Duodenal mucosa (tissue), 2 donors: ENCODE results near the gene PKP3.
"Not testable (repeated sequence)": the region's sequence is repeated elsewhere in the genome, so short reads cannot be mapped to it uniquely, and the experiment has no call there.

Experiments
- H3K27ac ChIP-seq: one replicate; pipeline ENCODE4 v1.7.0; 2013; ENCODE audit warnings: low read depth, low read length
- H3K27me3 ChIP-seq, 2 donors: one replicate each; pipeline ENCODE4 v1.7.0; 2013; ENCODE audit warnings: low read length in 2 of 2, control low read depth in 1 of 2; ENCODE audit not compliant: insufficient read depth in 2 of 2, control insufficient read depth in 1 of 2
- H3K36me3 ChIP-seq, 2 donors: one replicate each; pipeline ENCODE4 v1.7.0; 2013; ENCODE audit warnings: low read length in 2 of 2, control low read depth in 1 of 2; ENCODE audit not compliant: insufficient read depth in 2 of 2, control insufficient read depth in 1 of 2
- H3K4me1 ChIP-seq, 2 donors: one replicate each; pipeline ENCODE4 v1.7.0; 2013; ENCODE audit warnings: low read length in 2 of 2, control low read depth in 1 of 2; ENCODE audit not compliant: insufficient read depth in 2 of 2, control insufficient read depth in 1 of 2
- H3K4me3 ChIP-seq, 2 donors: one replicate each; pipeline ENCODE4 v1.7.0; 2013; ENCODE audit warnings: low read length in 2 of 2, low read depth in 1 of 2
- H3K9ac ChIP-seq, 2 donors: one replicate each; pipeline ENCODE4 v1.7.0; 2013; ENCODE audit warnings: low read length in 2 of 2, low read depth in 1 of 2
- H3K9me3 ChIP-seq, 2 donors: one replicate each; pipeline ENCODE4 v1.7.0; 2013; ENCODE audit warnings: low read length in 2 of 2, control low read depth in 1 of 2; ENCODE audit not compliant: control insufficient read depth in 1 of 2

PKP3 gene

GRCh38 chr11:394034-394857, at the start of gene PKP3:
Gene PKP3, plus strand, starts transcription at chr11:394209. Its CDS starts 84 bp downstream, at chr11:394293.
- Histone ChIP-seq H3K4me1 (peaks cover 5 to 10% of the 10 kb centered on the region in 2 donors), H3K36me3 (peaks cover 0 to 20% of the 10 kb centered on the region in 2 donors), H3K9ac (peak within 1 kb of the TSS; percentile 86 to 95), H3K4me3 (peak within 1 kb of the TSS; percentile 71 to 78), H3K27ac (peak within 1 kb of the TSS; percentile 75), H3K27me3 (no peaks in the 10 kb centered on the region), H3K9me3 (no peaks in the 10 kb centered on the region)

GRCh38 chr11:344836-345578, 49.0 kb upstream of the PKP3 start:
- no peak overlapping the region for H3K4me3 ChIP-seq
- H3K9me3 ChIP-seq: no peaks in the 10 kb centered on the region
- H3K9ac ChIP-seq: no peak overlapping the region
- H3K27me3 ChIP-seq: peaks cover 0 to 2% of the 10 kb centered on the region in 2 donors
- no peaks in the 10 kb centered on the region for H3K4me1 ChIP-seq
- H3K36me3 ChIP-seq: no peaks in the 10 kb centered on the region
- H3K27ac ChIP-seq: no peak overlapping the region

DNA sequence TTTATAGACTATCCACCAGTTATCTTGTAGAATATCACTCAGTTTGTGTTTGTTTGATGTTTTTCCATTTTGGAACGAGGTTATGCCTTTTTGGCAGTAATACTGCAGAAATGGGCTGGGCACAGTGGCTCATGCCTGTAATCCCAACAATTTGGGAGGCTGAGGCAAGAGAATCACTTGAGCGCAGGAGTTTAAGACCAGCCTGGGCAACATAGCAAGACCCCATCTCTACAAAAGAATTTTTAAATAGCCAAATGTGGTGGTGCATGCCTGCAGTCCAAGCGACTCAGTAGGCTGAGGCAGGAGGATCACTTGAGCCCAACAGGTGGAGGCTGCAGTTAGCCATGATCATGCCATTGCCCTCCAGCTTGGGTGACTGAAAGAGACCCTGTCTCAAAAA, 47.5 kb upstream of the PKP3 start:
- Histone ChIP-seq H3K9me3 (no peaks in the 10 kb centered on the region), H3K27me3 (peaks cover 0 to 2% of the 10 kb centered on the region in 2 donors), H3K36me3 (no peaks in the 10 kb centered on the region), H3K27ac (no peak overlapping the region), H3K4me3 (no peak overlapping the region), H3K9ac (no peak overlapping the region), H3K4me1 (peaks cover 7 to 8% of the 10 kb centered on the region in 2 donors)

GRCh38 chr11:349270-349954, 44.6 kb upstream of the PKP3 start:
- H3K9ac ChIP-seq, H3K4me3 ChIP-seq, H3K9me3 ChIP-seq, H3K36me3 ChIP-seq, H3K27ac ChIP-seq, H3K27me3 ChIP-seq: not testable (repeated sequence)
- H3K4me1 ChIP-seq: peaks cover 13 to 25% of the 10 kb centered on the region in 2 donors

- H3K27me3 ChIP-seq, H3K36me3 ChIP-seq, H3K9me3 ChIP-seq, H3K9ac ChIP-seq, H3K27ac ChIP-seq, H3K4me3 ChIP-seq: not testable (repeated sequence)
- H3K4me1 ChIP-seq: peaks cover 16 to 26% of the 10 kb centered on the region in 2 donors
These were observed 43.8 kb upstream of the PKP3 start for GRCh38 chr11:350033-350722.

DNA sequence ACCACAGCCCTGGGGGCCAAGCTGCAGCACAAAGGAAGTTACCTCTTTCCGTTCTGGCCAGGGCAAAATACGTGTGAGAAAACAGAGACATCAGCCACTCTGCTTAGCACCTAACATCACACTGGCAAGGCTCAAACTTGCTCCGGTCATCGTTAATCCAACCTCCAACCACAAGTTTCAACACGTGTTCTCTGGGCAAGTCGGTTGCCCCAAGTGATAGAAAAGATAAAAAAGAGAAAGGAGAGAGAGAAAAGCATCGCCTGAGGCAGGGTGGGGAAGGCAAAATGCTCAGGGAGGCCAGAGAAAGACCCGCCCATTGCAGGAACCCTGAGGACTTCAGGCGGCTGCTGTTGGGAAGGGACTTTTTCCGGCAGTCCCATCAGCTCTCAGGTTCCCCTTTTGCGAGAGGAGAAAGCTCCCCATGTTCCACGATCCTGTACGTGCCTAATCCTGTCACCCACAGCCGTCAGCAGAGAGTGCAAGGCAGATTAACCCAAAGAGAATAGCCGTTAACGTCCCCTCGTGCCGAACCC, 43.2 kb upstream of the PKP3 start:
- Histone ChIP-seq H3K4me3 (no peak overlapping the region), H3K36me3 (no peaks in the 10 kb centered on the region), H3K9ac (no peak overlapping the region), H3K9me3 (no peaks in the 10 kb centered on the region), H3K27ac (no peak overlapping the region), H3K27me3 (peaks cover 0 to 2% of the 10 kb centered on the region in 2 donors), H3K4me1 (peaks cover 22 to 32% of the 10 kb centered on the region in 2 donors)

DNA sequence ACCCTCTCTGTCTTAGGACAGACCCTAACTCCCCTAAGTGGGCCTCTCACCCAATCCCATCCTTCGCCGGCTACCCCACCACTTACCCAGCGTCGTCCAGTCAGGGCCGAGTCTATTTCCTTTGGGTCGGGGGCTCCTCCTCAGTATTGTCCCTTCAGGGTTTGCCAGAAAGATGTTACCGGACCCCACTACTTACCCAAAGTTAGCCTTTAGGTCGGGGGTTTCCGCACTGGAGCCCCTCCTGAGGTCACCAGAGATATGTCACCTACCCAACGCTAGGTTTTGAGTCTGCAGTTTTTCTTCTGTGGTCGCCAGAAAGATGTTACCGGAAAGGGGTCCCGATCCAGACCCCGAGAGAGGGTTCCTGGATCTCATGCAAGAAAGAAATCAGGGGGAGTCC, 42.6 kb upstream of the PKP3 start:
- H3K36me3 ChIP-seq: no peaks in the 10 kb centered on the region
- H3K4me1 ChIP-seq: peaks cover 22 to 32% of the 10 kb centered on the region in 2 donors
- H3K9me3 ChIP-seq: no peaks in the 10 kb centered on the region
- H3K27me3 ChIP-seq: peaks cover 0 to 1% of the 10 kb centered on the region in 2 donors
- H3K27ac ChIP-seq: no peak overlapping the region
- no peak overlapping the region for H3K4me3 ChIP-seq
- H3K9ac ChIP-seq: no peak overlapping the region

GRCh38 chr11:352456-353031, 41.5 kb upstream of the PKP3 start:
- Histone ChIP-seq H3K27me3 (no peaks in the 10 kb centered on the region), H3K4me1 (peaks cover 22 to 32% of the 10 kb centered on the region in 2 donors), H3K9me3 (no peaks in the 10 kb centered on the region), H3K27ac (peak overlapping the region; percentile 63), H3K4me3 (no peak overlapping the region), H3K9ac (no peak overlapping the region), H3K36me3 (no peaks in the 10 kb centered on the region)

GRCh38 chr11:353179-353873, 40.7 kb upstream of the PKP3 start:
- Histone ChIP-seq H3K9me3 (no peaks in the 10 kb centered on the region), H3K9ac (no peak overlapping the region), H3K4me3 (no peak overlapping the region), H3K36me3 (no peaks in the 10 kb centered on the region), H3K27me3 (peaks cover 0 to 2% of the 10 kb centered on the region in 2 donors), H3K27ac (peak overlapping the region; percentile 63), H3K4me1 (peaks cover 22 to 32% of the 10 kb centered on the region in 2 donors)
